Endothelial cell of umbilical vein (primary cell): ENCODE results near the gene PRR3.

Experiments
- EZH2 ChIP-seq: IDR thresholded peaks from 2 replicates; pipeline ENCODE4 v1.6.1; 2012; ENCODE audit warnings: borderline replicate concordance, low read depth, mild to moderate bottlenecking, moderate library complexity, low read length, inconsistent platforms; ENCODE audit not compliant: severe bottlenecking
- JUN ChIP-seq: IDR thresholded peaks from 2 replicates; pipeline ENCODE4 v1.6.1; 2011; ENCODE audit warnings: borderline replicate concordance, low read depth; ENCODE audit not compliant: insufficient read length, insufficient read depth
- POLR2A ChIP-seq: IDR thresholded peaks from 2 replicates; pipeline ENCODE4 v1.6.1; 2012; ENCODE audit warnings: low read depth, mild to moderate bottlenecking, control low read depth, low read length
- POLR2AphosphoS5 ChIP-seq: IDR thresholded peaks from 2 replicates; pipeline ENCODE4 v1.6.1; 2012; ENCODE audit warnings: low read depth, mild to moderate bottlenecking, control low read depth, low read length, moderate library complexity; ENCODE audit not compliant: insufficient read depth
- TF ChIP-seq, protein P1 (sequence below), 2 donors: IDR thresholded peaks; 1 replicate in 1 of 2; 2 replicates in 1 of 2; pipeline ENCODE4 v1.5.1; 2011; ENCODE audit warnings: low read length in 2 of 2, mild to moderate bottlenecking in 2 of 2, moderate library complexity in 2 of 2, control low read depth in 1 of 2, inconsistent platforms in 1 of 2, low read depth in 1 of 2; ENCODE audit not compliant: insufficient read depth in 1 of 2; ENCODE audit errors: extremely low read depth in 1 of 2

GRCh38 chr6:30556066-30556905 is 809 bp upstream of the PRR3 start, which contains the start of gene GNL1:
- TF ChIP-seq, protein P1, sequence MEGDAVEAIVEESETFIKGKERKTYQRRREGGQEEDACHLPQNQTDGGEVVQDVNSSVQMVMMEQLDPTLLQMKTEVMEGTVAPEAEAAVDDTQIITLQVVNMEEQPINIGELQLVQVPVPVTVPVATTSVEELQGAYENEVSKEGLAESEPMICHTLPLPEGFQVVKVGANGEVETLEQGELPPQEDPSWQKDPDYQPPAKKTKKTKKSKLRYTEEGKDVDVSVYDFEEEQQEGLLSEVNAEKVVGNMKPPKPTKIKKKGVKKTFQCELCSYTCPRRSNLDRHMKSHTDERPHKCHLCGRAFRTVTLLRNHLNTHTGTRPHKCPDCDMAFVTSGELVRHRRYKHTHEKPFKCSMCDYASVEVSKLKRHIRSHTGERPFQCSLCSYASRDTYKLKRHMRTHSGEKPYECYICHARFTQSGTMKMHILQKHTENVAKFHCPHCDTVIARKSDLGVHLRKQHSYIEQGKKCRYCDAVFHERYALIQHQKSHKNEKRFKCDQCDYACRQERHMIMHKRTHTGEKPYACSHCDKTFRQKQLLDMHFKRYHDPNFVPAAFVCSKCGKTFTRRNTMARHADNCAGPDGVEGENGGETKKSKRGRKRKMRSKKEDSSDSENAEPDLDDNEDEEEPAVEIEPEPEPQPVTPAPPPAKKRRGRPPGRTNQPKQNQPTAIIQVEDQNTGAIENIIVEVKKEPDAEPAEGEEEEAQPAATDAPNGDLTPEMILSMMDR (IDR thresholded peaks at IDR 0.05; ENCODE audit: extremely low read depth in 1 of 2, insufficient read depth in 1 of 2, low read depth in 1 of 2, low read length in 2 of 2), result no peak
- TF ChIP-seq POLR2AphosphoS5 (no peak), POLR2A (no peak), EZH2 (no peak), JUN (no peak)
